Right renal pelvis (tissue), 4 donors: ENCODE results near the gene PLEKHM3. TPM values are rescaled to one million over a fixed set of nuclear protein-coding genes. Genes with fewer than 3 reads are reported as not detected.

ENCODE experiments used
- DNase-seq, 4 donors: peaks; one replicate each; pipeline ENCODE4 v3.0.0-alpha.2; 2013; ENCODE audit warnings: low read depth in 4 of 4, low spot score in 3 of 4, missing footprints in 1 of 4
- polyA plus RNA-seq, 4 donors: library from polyadenylated mRNA; unstranded; fragments of 120-200 nt; gene quantifications; one replicate each; pipeline ENCODE4 v1.2.1, GENCODE V29; 2013; ENCODE audit not compliant: insufficient read length in 4 of 4

Gene PLEKHM3
- 10 to 100 TPM; 12.4 to 17.4 (median 13.3) TPM for polyA plus RNA-seq

- DNase-seq, result peak; percentile 71 to 81 (median 74)
Observed at GRCh38 chr2:208025037-208025813, at the start of gene PLEKHM3. Gene PLEKHM3, minus strand, starts transcription at chr2:208025527. Its CDS starts 23,888 bp downstream, at chr2:208001639.

GRCh38 chr2:208074610-208075356 is 49.5 kb upstream of the PLEKHM3 start:
- DNase-seq, result no peak

GRCh38 chr2:208072250-208072892 is 47.0 kb upstream of the PLEKHM3 start:
- DNase-seq, result peak in 3 of 4 donors; percentile 20 to 53 (median 40)

GRCh38 chr2:208069186-208069585 is 43.9 kb upstream of the PLEKHM3 start:
- DNase-seq, result no peak

- no peak for DNase-seq
Observed at GRCh38 chr2:208066016-208066415, 40.7 kb upstream of the PLEKHM3 start.

GRCh38 chr2:208065476-208065875 is 40.1 kb upstream of the PLEKHM3 start:
- no peak for DNase-seq

GRCh38 chr2:208064220-208064961 is 39.1 kb upstream of the PLEKHM3 start:
- DNase-seq, result no peak

- no peak for DNase-seq
Observed at GRCh38 chr2:208062961-208063360, 37.6 kb upstream of the PLEKHM3 start.

GRCh38 chr2:208062113-208062512 is 36.8 kb upstream of the PLEKHM3 start:
- no peak for DNase-seq

GRCh38 chr2:208057108-208057507 is 31.8 kb upstream of the PLEKHM3 start:
- no peak for DNase-seq

- no peak for DNase-seq
Observed at GRCh38 chr2:208049441-208049840, 24.1 kb upstream of the PLEKHM3 start.

GRCh38 chr2:208049006-208049405 is 23.7 kb upstream of the PLEKHM3 start:
- no peak for DNase-seq

GRCh38 chr2:208047840-208048239 is 22.5 kb upstream of the PLEKHM3 start:
- no peak for DNase-seq

GRCh38 chr2:208046686-208047085 is 21.4 kb upstream of the PLEKHM3 start:
- no peak for DNase-seq

- DNase-seq, result no peak
Observed at GRCh38 chr2:208042450-208042849, 17.1 kb upstream of the PLEKHM3 start.

GRCh38 chr2:208042041-208042440 is 16.7 kb upstream of the PLEKHM3 start:
- DNase-seq, result no peak

- DNase-seq, result no peak
Observed at GRCh38 chr2:208040199-208041171, 15.2 kb upstream of the PLEKHM3 start.

GRCh38 chr2:208039376-208040110 is 14.2 kb upstream of the PLEKHM3 start:
- DNase-seq, result no peak
